Stomach smooth muscle (tissue), 2 donors: ENCODE results near the gene HPS4.

ENCODE experiments used
- H3K27ac ChIP-seq: one replicate; pipeline ENCODE4 v1.7.0; 2013; ENCODE audit warnings: mild to moderate bottlenecking, low read length, inconsistent platforms
- H3K27me3 ChIP-seq, 2 donors: one replicate each; pipeline ENCODE4 v1.7.0; 2013; ENCODE audit warnings: low read length in 2 of 2; ENCODE audit not compliant: insufficient read depth in 2 of 2, control insufficient read depth in 1 of 2
- H3K36me3 ChIP-seq, 2 donors: one replicate each; pipeline ENCODE4 v1.7.0; 2013; ENCODE audit warnings: low read length in 2 of 2; ENCODE audit not compliant: control insufficient read depth in 2 of 2, insufficient read depth in 2 of 2
- H3K4me1 ChIP-seq: one replicate; pipeline ENCODE4 v1.7.0; 2013; ENCODE audit warnings: low read length; ENCODE audit not compliant: control insufficient read depth, insufficient read depth
- H3K4me3 ChIP-seq, 2 donors: one replicate each; pipeline ENCODE4 v1.7.0; 2013; ENCODE audit warnings: low read length in 2 of 2
- H3K9ac ChIP-seq, 2 donors: one replicate each; pipeline ENCODE4 v1.7.0; 2013; ENCODE audit warnings: low read length in 2 of 2, mild to moderate bottlenecking in 1 of 2
- H3K9me3 ChIP-seq, 2 donors: one replicate each; pipeline ENCODE4 v1.7.0; 2013; ENCODE audit warnings: low read length in 2 of 2; ENCODE audit not compliant: control insufficient read depth in 2 of 2
- donor health status: healthy.
- donor health status: Pancreatic carcinoma.

The HPS4 gene

GRCh38 chr22:26516503-26516902, 32.9 kb upstream of the HPS4 start:
- H3K9ac ChIP-seq, result no peak overlapping the region
- no peaks in the 10 kb centered on the region for H3K27me3 ChIP-seq
- no peak overlapping the region for H3K4me3 ChIP-seq
- no peak overlapping the region for H3K27ac ChIP-seq
- peaks cover 10% of the 10 kb centered on the region for H3K4me1 ChIP-seq
- no peaks in the 10 kb centered on the region for H3K36me3 ChIP-seq
- no peaks in the 10 kb centered on the region for H3K9me3 ChIP-seq

GRCh38 chr22:26515931-26516330, 32.3 kb upstream of the HPS4 start:
- Histone ChIP-seq H3K27ac (no peak overlapping the region), H3K9ac (no peak overlapping the region), H3K36me3 (no peaks in the 10 kb centered on the region), H3K27me3 (no peaks in the 10 kb centered on the region), H3K9me3 (no peaks in the 10 kb centered on the region), H3K4me3 (no peak overlapping the region), H3K4me1 (peaks cover 13% of the 10 kb centered on the region)

GRCh38 chr22:26514419-26515161, 31.0 kb upstream of the HPS4 start:
- Histone ChIP-seq H3K9ac (no peak overlapping the region), H3K4me1 (peaks cover 13% of the 10 kb centered on the region), H3K4me3 (no peak overlapping the region), H3K27me3 (no peaks in the 10 kb centered on the region), H3K27ac (no peak overlapping the region), H3K9me3 (no peaks in the 10 kb centered on the region), H3K36me3 (peaks cover 5 to 6% of the 10 kb centered on the region in 2 donors)

DNA sequence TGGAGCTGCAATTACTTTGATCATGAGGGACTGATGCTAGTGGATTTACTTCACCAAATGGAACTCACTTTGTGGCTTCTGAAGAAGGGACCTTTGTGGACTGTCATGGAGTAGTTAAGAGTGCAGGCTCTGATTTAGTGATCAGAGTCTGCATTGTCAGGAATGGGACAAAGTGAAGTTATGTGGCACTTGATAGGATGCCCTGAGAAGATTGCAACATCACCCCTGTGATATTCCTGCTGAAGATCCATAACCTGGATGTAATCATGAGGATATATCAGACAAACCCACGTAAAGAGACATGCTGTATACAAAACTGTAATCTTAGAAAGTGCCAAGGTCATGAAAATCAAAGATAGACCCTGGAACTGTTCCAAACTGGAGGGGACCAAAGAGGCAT, 30.3 kb upstream of the HPS4 start:
- Histone ChIP-seq H3K36me3 (peaks cover 11 to 13% of the 10 kb centered on the region in 2 donors), H3K4me3 (no peak overlapping the region), H3K27ac (no peak overlapping the region)

GRCh38 chr22:26512149-26512793, 28.7 kb upstream of the HPS4 start, which contains the start of gene TFIP11:
Gene TFIP11 (minus strand): TSS chr22:26512473. CDS start chr22:26510272, 2,201 bp downstream.
- Histone ChIP-seq H3K27me3 (no peaks in the 10 kb centered on the region), H3K27ac (peak within 1 kb of the TSS; percentile 73), H3K9ac (peak within 1 kb of the TSS; percentile 89 to 97), H3K4me1 (peaks cover 13% of the 10 kb centered on the region), H3K4me3 (peak within 1 kb of the TSS; percentile 91 to 100), H3K36me3 (peaks cover 13 to 22% of the 10 kb centered on the region in 2 donors), H3K9me3 (no peaks in the 10 kb centered on the region)

More for the DNA sequence above, 30.3 kb upstream of the HPS4 start:
- Histone ChIP-seq H3K9me3 (no peaks in the 10 kb centered on the region), H3K27me3 (no peaks in the 10 kb centered on the region), H3K9ac (no peak overlapping the region), H3K4me1 (peaks cover 13% of the 10 kb centered on the region)

DNA sequence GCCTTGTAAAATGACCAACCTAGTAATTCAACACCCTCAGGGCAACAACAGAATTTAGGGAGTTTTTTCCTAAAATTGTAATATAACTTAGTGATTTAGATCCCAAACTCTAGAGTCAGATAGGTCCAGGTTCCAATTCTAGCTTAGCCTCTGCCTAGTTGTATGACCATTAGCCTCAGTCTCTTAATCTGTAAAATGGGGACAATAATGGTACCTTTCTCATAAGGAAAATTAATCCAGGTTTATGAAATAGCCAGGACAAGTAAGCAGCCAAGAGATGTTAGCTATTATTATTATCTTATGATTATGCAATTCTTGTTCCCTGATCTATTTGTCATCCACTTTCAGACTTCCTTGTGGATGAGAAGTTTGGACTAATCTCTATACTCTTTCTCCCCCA, 24.6 kb upstream of the HPS4 start:
- Histone ChIP-seq H3K9me3 (no peaks in the 10 kb centered on the region), H3K36me3 (peaks cover 44 to 50% of the 10 kb centered on the region in 2 donors), H3K27ac (no peak overlapping the region), H3K27me3 (no peaks in the 10 kb centered on the region), H3K9ac (no peak overlapping the region), H3K4me1 (peaks cover 13% of the 10 kb centered on the region), H3K4me3 (no peak overlapping the region)

- Histone ChIP-seq H3K9me3 (no peaks in the 10 kb centered on the region), H3K9ac (no peak overlapping the region), H3K4me1 (no peaks in the 10 kb centered on the region), H3K4me3 (no peak overlapping the region), H3K27ac (no peak overlapping the region), H3K36me3 (peaks cover 63 to 70% of the 10 kb centered on the region in 2 donors), H3K27me3 (no peaks in the 10 kb centered on the region)
These were observed 20.2 kb upstream of the HPS4 start for GRCh38 chr22:26503758-26504157.

GRCh38 chr22:26502688-26503561, 19.3 kb upstream of the HPS4 start:
- Histone ChIP-seq H3K36me3 (peaks cover 65 to 67% of the 10 kb centered on the region in 2 donors), H3K9ac (no peak overlapping the region), H3K9me3 (no peaks in the 10 kb centered on the region)

GRCh38 chr22:26501996-26502395, 18.4 kb upstream of the HPS4 start:
- Histone ChIP-seq H3K27ac (no peak overlapping the region), H3K9ac (no peak overlapping the region), H3K36me3 (peaks cover 68 to 69% of the 10 kb centered on the region in 2 donors), H3K4me1 (no peaks in the 10 kb centered on the region), H3K9me3 (no peaks in the 10 kb centered on the region), H3K27me3 (no peaks in the 10 kb centered on the region), H3K4me3 (no peak overlapping the region)

More at GRCh38 chr22:26502688-26503561, 19.3 kb upstream of the HPS4 start:
- H3K4me1 ChIP-seq, result no peaks in the 10 kb centered on the region
- H3K27ac ChIP-seq, result no peak overlapping the region
- no peak overlapping the region for H3K4me3 ChIP-seq
- no peaks in the 10 kb centered on the region for H3K27me3 ChIP-seq

- no peak overlapping the region for H3K9ac ChIP-seq
- no peaks in the 10 kb centered on the region for H3K9me3 ChIP-seq
- no peaks in the 10 kb centered on the region for H3K4me1 ChIP-seq
- H3K27me3 ChIP-seq, result no peaks in the 10 kb centered on the region
- H3K36me3 ChIP-seq, result peaks cover 68 to 70% of the 10 kb centered on the region in 2 donors
- H3K4me3 ChIP-seq, result no peak overlapping the region
- no peak overlapping the region for H3K27ac ChIP-seq
These were observed 15.7 kb upstream of the HPS4 start for GRCh38 chr22:26499188-26499703.
